Endothelial cell of umbilical vein (primary cell): ENCODE results near the gene TM4SF5. TPM values are rescaled to one million over a fixed set of nuclear protein-coding genes. Genes with fewer than 3 reads are reported as not detected.

Experiments used
- BruUV-seq: library from RNA; stranded (reverse); fragments of 400-500 nt; replicated peaks from 2 replicates; lab custom pipeline; 2021; lab: Mats Ljungman, UMichigan
- CTCF ChIA-PET: fragments of 300-600, 350-600 bp; sonication (Branson Sonifier 250); formaldehyde crosslinking; loops from one replicate; lab custom pipeline; 2021; ENCODE audit warnings: antibody characterized with exemption, inconsistent platforms; lab: Charles Lee
- POLR2A ChIA-PET: fragments of 300-600, 350-600 bp; sonication (Branson Sonifier 250); formaldehyde crosslinking; loops from one replicate; lab custom pipeline; 2021; ENCODE audit warnings: antibody characterized with exemption, inconsistent platforms; lab: Charles Lee
- DNase-seq: peaks from one replicate; pipeline ENCODE4 v3.0.0-alpha.2; 2011; ENCODE audit warnings: low read depth, low spot score
- FAIRE-seq: peaks from 2 replicates; lab custom pipeline; 2011; peaks lifted over from hg19 to GRCh38; lab: Jason Lieb, UNC
- H2AFZ ChIP-seq: 2 replicates; pipeline ENCODE4 v1.6.0; 2012; ENCODE audit warnings: low read depth, low read length, control low read depth, inconsistent platforms
- H3K27ac ChIP-seq: 2 replicates; pipeline ENCODE4 v1.5.1; 2011; ENCODE audit warnings: low read depth, mild to moderate bottlenecking, control low read depth, low read length, moderate library complexity; ENCODE audit not compliant: insufficient read depth
- H3K27me3 ChIP-seq, 2 experiments: 2 replicates each; pipeline versions ENCODE4 v1.6.0 to v1.6.1; 2011; ENCODE audit warnings: low read length in 2 of 2, mixed read lengths in 1 of 2; ENCODE audit not compliant: control insufficient read depth in 2 of 2, insufficient read depth in 2 of 2
- H3K36me3 ChIP-seq, 2 experiments: 2 replicates in 1 of 2; 3 replicates in 1 of 2; pipeline ENCODE4 v1.5.1; 2011; ENCODE audit warnings: low read length in 2 of 2, mild to moderate bottlenecking in 1 of 2, moderate library complexity in 1 of 2; ENCODE audit not compliant: control insufficient read depth in 2 of 2, insufficient read depth in 2 of 2; ENCODE audit errors: extremely low read depth in 1 of 2
- H3K4me1 ChIP-seq: 3 replicates; pipeline ENCODE4 v1.5.1; 2011; ENCODE audit warnings: mild to moderate bottlenecking, low read length; ENCODE audit not compliant: control insufficient read depth, insufficient read depth; ENCODE audit errors: extremely low read depth
- H3K4me2 ChIP-seq: 2 replicates; pipeline ENCODE4 v1.6.1; 2011; ENCODE audit warnings: low read length, control low read depth, mixed read lengths; ENCODE audit not compliant: insufficient read depth
- H3K4me3 ChIP-seq, 3 experiments: fragments of 200-600 bp in 1 of 3; sonication (generic), shearing (Covaris generic) in 1 of 3; replicated peaks in 1 of 3; 2 replicates each; pipeline ENCODE4 v1.5.1; 2011 to 2016; ENCODE audit warnings: control low read depth in 3 of 3, low read length in 3 of 3, mild to moderate bottlenecking in 2 of 3, inconsistent platforms in 1 of 3, low read depth in 1 of 3, moderate library complexity in 1 of 3; ENCODE audit not compliant: insufficient read depth in 1 of 3
- H3K79me2 ChIP-seq: 2 replicates; pipeline ENCODE4 v1.6.0; 2012; ENCODE audit warnings: low read length, inconsistent platforms; ENCODE audit not compliant: control insufficient read depth, insufficient read depth
- H3K9ac ChIP-seq: replicated peaks from 2 replicates; pipeline ENCODE3; 2011; ENCODE audit warnings: low read length, control low read depth; ENCODE audit not compliant: insufficient read depth; ENCODE audit errors: extremely low read depth
- H3K9me1 ChIP-seq: replicated peaks from 3 replicates; pipeline ENCODE4 v1.6.0; 2011; ENCODE audit warnings: mild to moderate bottlenecking, low read length; ENCODE audit not compliant: control insufficient read depth, insufficient read depth; ENCODE audit errors: extremely low read depth
- H3K9me3 ChIP-seq: replicated peaks from 2 replicates; pipeline ENCODE4 v1.5.1; 2012; ENCODE audit warnings: low read length, inconsistent platforms; ENCODE audit not compliant: control insufficient read depth, insufficient read depth
- H4K20me1 ChIP-seq: replicated peaks from 2 replicates; pipeline ENCODE3; 2011; ENCODE audit warnings: mild to moderate bottlenecking, low read length; ENCODE audit not compliant: control insufficient read depth, insufficient read depth; ENCODE audit errors: extremely low read depth
- EZH2 ChIP-seq: IDR thresholded peaks from 2 replicates; pipeline ENCODE4 v1.6.1; 2012; ENCODE audit warnings: borderline replicate concordance, low read depth, mild to moderate bottlenecking, moderate library complexity, low read length, inconsistent platforms; ENCODE audit not compliant: severe bottlenecking
- FOS ChIP-seq: IDR thresholded peaks from 2 replicates; pipeline ENCODE4 v1.6.1; 2011; ENCODE audit warnings: mild to moderate bottlenecking, low read length, moderate library complexity, borderline replicate concordance; ENCODE audit not compliant: insufficient read depth
- JUN ChIP-seq: IDR thresholded peaks from 2 replicates; pipeline ENCODE4 v1.6.1; 2011; ENCODE audit warnings: borderline replicate concordance, low read depth; ENCODE audit not compliant: insufficient read length, insufficient read depth
- MYC ChIP-seq: IDR thresholded peaks from one replicate; pipeline ENCODE4 v1.6.1; 2011; ENCODE audit warnings: mild to moderate bottlenecking, low read depth, low read length
- POLR2A ChIP-seq: IDR thresholded peaks from 2 replicates; pipeline ENCODE4 v1.6.1; 2012; ENCODE audit warnings: low read depth, mild to moderate bottlenecking, control low read depth, low read length
- POLR2AphosphoS5 ChIP-seq: IDR thresholded peaks from 2 replicates; pipeline ENCODE4 v1.6.1; 2012; ENCODE audit warnings: low read depth, mild to moderate bottlenecking, control low read depth, low read length, moderate library complexity; ENCODE audit not compliant: insufficient read depth
- dilution Hi-C: fragments of 300-500 bp; cut with MboI; formaldehyde crosslinking; loops from one replicate; pipeline ENCODE4 v1.15.0; 2019; ENCODE audit warnings: low sequenced_read_pairs; ENCODE audit not compliant: extremely low pct_ligation_motif_present
- intact Hi-C: fragments of 100-400 bp; cut with micrococcal nuclease; formaldehyde crosslinking; loops from one replicate; pipeline ENCODE4 v1.10.0; 2022
- polyA plus RNA-seq, 4 experiments: library from polyadenylated mRNA; depleted of rRNA in 3 of 4; stranded (reverse) in 3 of 4; unstranded in 1 of 4; fragments of >200 nt; gene quantifications; 2 replicates each; pipeline versions ENCODE4 v1.2.1 to v1.2.3, GENCODE V29; 2011 to 2012; ENCODE audit warnings: missing spikeins in 1 of 4
- total RNA-seq: library from RNA; stranded (reverse); gene quantifications from 2 replicates; pipeline ENCODE4 v1.2.3, GENCODE V29; 2021
- TF ChIP-seq, protein P1 (sequence below): IDR thresholded peaks from 2 replicates; pipeline ENCODE4 v1.6.1; 2011; ENCODE audit not compliant: insufficient read depth, insufficient read length

TM4SF5 gene
- total and polyA plus RNA-seq, 2 donors (not counting 3 experiments of a cell fraction or from before 2014, with no cell fraction given), result not detected

GRCh38 chr17:4796552-4796920 lies 24.9 kb downstream of the TM4SF5 start:
- peaks cover 7 to 15% of the 10 kb centered on the region in 2 experiments for H3K36me3 ChIP-seq
- no peaks in the 10 kb centered on the region for H3K9me1 ChIP-seq
- no peaks in the 10 kb centered on the region for H3K9me3 ChIP-seq
- BruUV-seq, result no TSS peak
- no peaks in the 10 kb centered on the region for H3K27me3 ChIP-seq
- H4K20me1 ChIP-seq, result no peaks in the 10 kb centered on the region
- TF ChIP-seq JUN (no peak), POLR2AphosphoS5 (no peak), MYC (no peak), POLR2A (no peak), EZH2 (no peak), FOS (no peak)
- TF ChIP-seq, protein P1, sequence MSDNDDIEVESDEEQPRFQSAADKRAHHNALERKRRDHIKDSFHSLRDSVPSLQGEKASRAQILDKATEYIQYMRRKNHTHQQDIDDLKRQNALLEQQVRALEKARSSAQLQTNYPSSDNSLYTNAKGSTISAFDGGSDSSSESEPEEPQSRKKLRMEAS, result no peak
- dilution Hi-C loops, result no loop called here
- peak; percentile 79 for FAIRE-seq
- ChIA-PET CTCF (interaction anchor here (0.6 to 2.0 kb wide), 13 partner anchors 9 to 230 kb away, joined by 3 to 6 read pairs (median 3); partner anchors contain the start of genes ARRB2, CHRNE and PLD2), POLR2A (interaction anchor here (1.0 to 1.4 kb wide), 3 partner anchors 10 to 93 kb away, joined by 3 to 5 read pairs (median 5); partner anchors contain the start of gene PLD2)
- peaks cover 13% of the 10 kb centered on the region for H3K79me2 ChIP-seq
- peak overlapping the region; percentile 75 to 96 (median 95) for H3K4me3 ChIP-seq
- H3K4me1 ChIP-seq, result peaks cover 2% of the 10 kb centered on the region
- peak; percentile 56 for DNase-seq
- H3K4me2 ChIP-seq, result peak overlapping the region; percentile 49
- intact Hi-C loops, result loop anchor here (1.0 to 2.0 kb wide), 2 partner anchors 11 to 62 kb away; partner anchors contain the start of gene PLD2
- H3K9ac ChIP-seq, result peak overlapping the region; percentile 87
- H2AFZ ChIP-seq, result peak overlapping the region; percentile 71
- H3K27ac ChIP-seq, result peak overlapping the region; percentile 58
